GM12875 (cell line): ENCODE results near the gene PCDHB16.
"Not testable (repeated sequence)": the region's sequence is repeated elsewhere in the genome, so short reads cannot be mapped to it uniquely, and the experiment has no call there.

Source experiments
- H3K4me3 ChIP-seq: one replicate; pipeline ENCODE4 v1.5.1; 2011; ENCODE audit warnings: low read depth, low read length, control low read depth
- CTCF ChIP-seq: IDR thresholded peaks from 2 replicates; pipeline ENCODE4 v1.5.1; 2011; ENCODE audit warnings: low read depth, mild to moderate bottlenecking, control low read depth, inconsistent platforms, low read length, moderate library complexity, borderline replicate concordance; ENCODE audit not compliant: insufficient read depth

Gene PCDHB16

GRCh38 chr5:141182248-141182647, at the start of gene PCDHB16:
PCDHB16 (plus strand) TSS chr5:141182387; CDS start chr5:141182560, 173 bp downstream.
- H3K4me3 ChIP-seq = no peak within 1 kb of the TSS
- no peak for TF ChIP-seq CTCF

- no peak within 1 kb of the TSS for H3K4me3 ChIP-seq
- no peak for TF ChIP-seq CTCF
Observed at GRCh38 chr5:141135030-141135717, 47.0 kb upstream of the PCDHB16 start, which contains the start of gene PCDHB5. PCDHB5 (plus strand) TSS chr5:141135206; CDS start chr5:141135435, 229 bp downstream.

- no peak for TF ChIP-seq CTCF
Observed at GRCh38 chr5:141135718-141136266, 46.4 kb upstream of the PCDHB16 start.

GRCh38 chr5:141137346-141137745, 44.8 kb upstream of the PCDHB16 start:
- not testable (repeated sequence) for H3K4me3 ChIP-seq

More at GRCh38 chr5:141135718-141136266, 46.4 kb upstream of the PCDHB16 start:
- H3K4me3 ChIP-seq = no peak overlapping the region

GRCh38 chr5:141149812-141150211, 32.4 kb upstream of the PCDHB16 start, which contains the start of gene PCDHB6:
PCDHB6 (plus strand) TSS chr5:141150057; CDS start chr5:141150258, 201 bp downstream.
- H3K4me3 ChIP-seq = no peak within 1 kb of the TSS
- no peak for TF ChIP-seq CTCF

- no peak overlapping the region for H3K4me3 ChIP-seq
Observed at GRCh38 chr5:141150224-141150992, 31.8 kb upstream of the PCDHB16 start.

More at GRCh38 chr5:141150224-141150992, 31.8 kb upstream of the PCDHB16 start:
- no peak for TF ChIP-seq CTCF
